Middle frontal gyrus (tissue), 1 donor: ENCODE results near the gene G6PD.
"Not testable (repeated sequence)": the region's sequence is repeated elsewhere in the genome, so short reads cannot be mapped to it uniquely, and the experiment has no call there.

Experiments used
- DNase-seq: peaks from one replicate; pipeline ENCODE4 v3.0.0-alpha.2; 2015; ENCODE audit warnings: low spot score; ENCODE audit errors: extremely low spot score

Gene G6PD

DNA sequence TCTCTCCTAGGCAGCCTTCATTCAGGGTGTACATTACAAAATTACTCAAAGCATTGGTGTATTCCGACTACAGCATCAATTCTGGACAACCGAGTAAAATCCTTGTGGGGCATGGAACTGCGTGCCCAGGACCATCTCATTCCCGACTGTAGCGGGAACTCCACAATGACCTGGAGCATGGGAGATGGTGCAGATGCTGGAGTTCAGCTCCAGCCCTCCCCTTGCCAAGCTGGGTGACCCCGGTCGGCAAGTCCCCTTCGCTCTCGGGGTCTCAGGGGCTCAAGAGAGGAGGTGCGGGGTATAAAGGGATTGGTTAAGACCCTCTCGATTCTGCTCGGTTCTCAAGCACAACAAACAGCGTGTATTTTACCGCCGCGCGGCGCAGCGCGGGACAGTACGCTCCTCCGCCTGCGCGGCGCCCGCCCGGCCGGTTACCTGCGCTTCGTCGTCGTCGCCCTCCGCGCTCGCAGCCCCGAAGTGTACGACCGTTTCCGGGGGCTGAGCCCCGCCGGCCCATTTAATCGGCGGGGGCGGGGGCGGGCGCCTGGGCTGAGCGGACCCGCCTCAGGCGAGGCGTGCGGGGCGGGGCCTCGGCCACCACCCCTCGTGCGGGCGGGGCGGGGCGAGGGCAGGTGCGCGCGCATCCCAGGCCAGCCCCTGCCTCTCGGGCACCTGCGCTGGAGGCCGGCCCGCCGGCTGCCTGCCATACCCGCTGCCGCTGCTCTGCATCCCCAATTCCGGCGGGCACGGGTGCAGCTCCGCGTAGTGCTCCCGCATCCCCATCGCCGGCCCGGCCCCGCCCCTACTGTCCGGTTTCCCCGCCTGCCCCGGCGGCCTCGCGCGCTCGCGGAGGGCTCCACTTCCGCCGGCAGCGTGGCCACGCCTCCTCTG is at the start of gene G6PD:
TSS of gene G6PD (minus strand) at position 493 of the 891 bp plus-strand sequence. CDS start 691 bp downstream, outside the sequence.
- DNase-seq = no peak

- DNase-seq = no peak
Observed at GRCh38 chrX:154595559-154596249, 49.1 kb upstream of the G6PD start.

- DNase-seq = no peak
Observed at GRCh38 chrX:154594491-154594890, 47.8 kb upstream of the G6PD start.

GRCh38 chrX:154593201-154593600 is 46.6 kb upstream of the G6PD start:
- no peak for DNase-seq

- DNase-seq = no peak
Observed at GRCh38 chrX:154592505-154592904, 45.9 kb upstream of the G6PD start.

DNA sequence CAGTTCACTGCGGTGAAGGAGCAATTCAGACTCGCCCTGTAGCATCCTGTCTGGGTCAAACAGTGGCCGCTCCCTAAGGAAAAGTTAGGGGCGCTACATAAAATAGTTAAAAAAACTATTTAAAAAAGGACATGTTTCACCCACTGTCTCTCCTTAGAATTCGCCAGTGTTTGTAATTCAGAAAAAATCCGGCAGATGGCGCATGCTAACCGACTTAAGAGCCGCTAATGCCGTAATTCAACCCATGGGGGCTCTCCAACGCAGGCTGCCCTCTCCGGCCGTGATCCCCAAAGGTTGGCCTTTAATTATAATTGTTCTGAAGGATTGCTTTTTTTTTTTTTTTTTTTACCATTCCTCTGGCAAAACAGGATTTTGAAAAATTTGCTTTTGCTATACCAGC is 43.8 kb upstream of the G6PD start:
- not testable (repeated sequence) for DNase-seq

- DNase-seq = not testable (repeated sequence)
Observed at GRCh38 chrX:154584585-154585183, 38.0 kb upstream of the G6PD start, which contains the start of gene CTAG1A. TSS of gene CTAG1A (plus strand) at chrX:154585133. CDS start at chrX:154585207, 74 bp downstream.

DNA sequence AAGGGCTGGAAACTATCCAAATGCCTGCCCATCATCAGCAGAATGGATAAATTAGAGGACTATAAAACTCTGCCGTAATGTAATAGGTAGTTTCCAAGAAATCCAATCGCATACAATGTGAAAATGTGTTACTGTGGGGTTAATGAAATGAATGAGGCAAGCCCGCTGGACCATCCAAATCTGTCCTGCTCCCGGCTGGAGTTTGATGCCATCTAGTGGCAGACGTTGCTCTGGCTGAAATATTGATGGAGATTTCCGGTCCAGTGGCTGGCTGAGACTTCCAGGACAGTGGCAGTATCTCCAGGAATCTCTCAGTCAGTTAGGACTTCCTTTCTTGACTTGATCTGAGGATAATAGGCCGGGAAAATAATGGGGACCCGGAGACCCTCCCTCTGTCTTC is 36.3 kb upstream of the G6PD start:
- not testable (repeated sequence) for DNase-seq

GRCh38 chrX:154575076-154575475 is 28.4 kb upstream of the G6PD start:
- DNase-seq = not testable (repeated sequence)

GRCh38 chrX:154573061-154573460 is 26.4 kb upstream of the G6PD start:
- not testable (repeated sequence) for DNase-seq

GRCh38 chrX:154570361-154570760 is 23.7 kb upstream of the G6PD start:
- DNase-seq = not testable (repeated sequence)

- not testable (repeated sequence) for DNase-seq
Observed at GRCh38 chrX:154562295-154562694, 15.6 kb upstream of the G6PD start.

- DNase-seq = not testable (repeated sequence)
Observed at GRCh38 chrX:154560326-154560725, 13.7 kb upstream of the G6PD start.

GRCh38 chrX:154558896-154559295 is 12.2 kb upstream of the G6PD start:
- DNase-seq = not testable (repeated sequence)

GRCh38 chrX:154558060-154558690 is 11.5 kb upstream of the G6PD start:
- not testable (repeated sequence) for DNase-seq

DNA sequence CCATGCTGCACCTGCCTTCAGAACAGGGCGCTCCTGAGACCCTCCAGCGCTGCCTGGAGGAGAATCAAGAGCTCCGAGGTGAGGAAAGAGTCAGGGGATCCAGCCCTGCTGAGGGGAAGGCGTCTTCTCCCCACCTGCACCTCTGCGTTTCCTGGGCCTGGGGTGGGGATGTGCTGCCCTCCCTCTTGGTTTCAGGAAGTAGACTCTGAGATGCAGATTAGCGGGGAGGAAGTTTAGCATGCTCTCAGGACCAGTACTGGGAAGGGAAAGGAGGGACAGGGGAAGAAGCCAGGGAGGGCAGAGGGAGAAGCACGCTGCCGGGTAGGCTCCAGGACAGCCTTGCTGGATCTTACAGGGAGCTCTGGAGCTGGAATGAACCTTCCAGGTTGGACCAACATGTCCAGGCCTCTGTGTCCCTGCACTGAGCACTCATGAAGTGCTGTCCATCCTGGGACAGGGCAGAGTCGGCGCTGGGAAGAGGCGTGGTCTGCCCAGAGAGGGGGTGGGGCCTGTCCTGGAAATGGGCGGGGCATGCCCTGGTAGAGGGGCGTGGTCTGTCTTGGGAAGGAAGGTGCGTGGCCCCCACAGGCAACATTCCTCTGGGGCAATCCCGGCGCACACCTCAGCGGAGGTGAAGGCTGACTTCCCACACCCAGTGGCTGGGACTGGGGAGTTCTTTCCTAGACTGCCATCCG is 5.6 kb upstream of the G6PD start:
- not testable (repeated sequence) for DNase-seq

GRCh38 chrX:154549766-154550165 is 3.1 kb upstream of the G6PD start:
- DNase-seq = no peak

- DNase-seq = no peak
Observed at GRCh38 chrX:154548028-154548316, 1.3 kb upstream of the G6PD start.

DNA sequence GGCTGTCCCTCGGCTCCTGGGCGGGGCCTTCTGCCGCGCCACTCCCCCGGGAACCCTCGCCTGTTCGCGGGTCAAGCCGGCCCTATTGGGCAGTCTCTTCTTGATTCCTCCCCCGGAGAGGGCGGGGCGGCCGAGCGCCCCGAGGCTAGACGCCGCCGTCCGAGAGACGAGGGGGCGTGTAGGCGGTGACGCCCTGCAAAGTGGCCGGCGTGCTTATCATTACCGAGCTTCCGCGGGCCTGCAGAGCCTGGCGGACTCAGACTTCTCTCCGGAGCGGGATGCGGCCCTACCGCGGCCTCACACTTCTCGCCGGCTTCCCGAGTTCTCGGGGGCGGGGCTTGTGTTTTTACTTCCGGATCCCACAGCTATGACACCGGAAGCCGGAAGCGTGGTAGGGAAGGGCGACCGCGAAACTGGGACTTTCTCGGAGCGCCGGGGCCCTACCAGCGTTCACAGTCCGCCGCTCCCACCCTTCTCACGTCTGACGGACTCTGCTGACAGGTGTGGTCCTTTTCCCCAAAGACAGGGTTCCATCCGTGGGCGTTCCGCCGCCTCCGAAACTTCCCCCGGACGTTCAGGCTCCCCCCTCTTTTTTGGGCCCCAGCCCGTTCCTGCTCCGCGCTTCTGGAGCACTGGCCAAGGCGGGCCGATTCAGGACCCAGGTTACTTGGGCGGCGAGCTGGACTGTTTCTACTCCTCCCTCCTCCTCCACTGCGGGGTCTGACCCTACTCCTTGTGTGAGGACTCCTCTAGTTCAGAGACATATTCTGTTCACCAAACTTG is 790 bp upstream of the G6PD start, which contains the start of gene IKBKG:
TSS of gene IKBKG (plus strand) at position 376 of the 783 bp plus-strand sequence. CDS start 4,383 bp downstream, outside the sequence.
- peak; percentile 69 for DNase-seq

- DNase-seq = no peak
Observed at GRCh38 chrX:154545673-154546274, 872 bp downstream of the G6PD start.
